ENCODE data around the gene SDK1.

The SDK1 gene

GRCh38 chr7:4100691-4101090 lies 799.6 kb downstream of the SDK1 start:
- no peak for TF ChIP-seq CTCF (IDR thresholded peaks at IDR 0.05; ENCODE audit: extremely low read depth, missing control alignments)
- DNase-seq (ENCODE audit: low spot score) = no peak

GRCh38 chr7:4102231-4102841 lies 801.3 kb downstream of the SDK1 start:
- no peak for DNase-seq (ENCODE audit: low spot score)
- TF ChIP-seq CTCF (IDR thresholded peaks at IDR 0.05; ENCODE audit: extremely low read depth, missing control alignments) = no peak

- DNase-seq (ENCODE audit: low spot score) = no peak
- TF ChIP-seq CTCF (IDR thresholded peaks at IDR 0.05; ENCODE audit: extremely low read depth, missing control alignments) = no peak
Observed at GRCh38 chr7:4103352-4104091, 802.5 kb downstream of the SDK1 start.

- no peak for DNase-seq (ENCODE audit: low spot score)
- no peak for TF ChIP-seq CTCF (IDR thresholded peaks at IDR 0.05; ENCODE audit: extremely low read depth, missing control alignments)
Observed at GRCh38 chr7:4107839-4108238, 806.8 kb downstream of the SDK1 start.

GRCh38 chr7:4108951-4109350 lies 807.9 kb downstream of the SDK1 start:
- DNase-seq (ENCODE audit: low spot score) = no peak
- no peak for TF ChIP-seq CTCF (IDR thresholded peaks at IDR 0.05; ENCODE audit: extremely low read depth, missing control alignments)

- TF ChIP-seq CTCF (IDR thresholded peaks at IDR 0.05; ENCODE audit: extremely low read depth, missing control alignments) = no peak
- no peak for DNase-seq (ENCODE audit: low spot score)
Observed at GRCh38 chr7:4109481-4110110, 808.5 kb downstream of the SDK1 start.

- DNase-seq (ENCODE audit: low spot score) = no peak
- no peak for TF ChIP-seq CTCF (IDR thresholded peaks at IDR 0.05; ENCODE audit: extremely low read depth, missing control alignments)
Observed at GRCh38 chr7:4110438-4110837, 809.4 kb downstream of the SDK1 start.

Data from GM20000 (cell line).